Measurements from ENCODE around the gene TMC1.

The TMC1 gene

GRCh38 chr9:72598639-72599038 is 77.2 kb downstream of the TMC1 start:
- no peak for TF ChIP-seq GATA2 (IDR thresholded peaks at IDR 0.05; ENCODE audit: low read depth, low read length)
- TF ChIP-seq GATA3 (IDR thresholded peaks at IDR 0.05; ENCODE audit: low read depth, low read length): no peak

GRCh38 chr9:72599874-72600534 is 78.6 kb downstream of the TMC1 start:
- no peak for TF ChIP-seq GATA2 (IDR thresholded peaks at IDR 0.05; ENCODE audit: low read depth, low read length)
- no peak for TF ChIP-seq GATA3 (IDR thresholded peaks at IDR 0.05; ENCODE audit: low read depth, low read length)

- no peak for TF ChIP-seq GATA3 (IDR thresholded peaks at IDR 0.05; ENCODE audit: low read depth, low read length)
- no peak for TF ChIP-seq GATA2 (IDR thresholded peaks at IDR 0.05; ENCODE audit: low read depth, low read length)
Measured at GRCh38 chr9:72600671-72601070, 79.3 kb downstream of the TMC1 start.

GRCh38 chr9:72601615-72602014 is 80.2 kb downstream of the TMC1 start:
- TF ChIP-seq GATA2 (IDR thresholded peaks at IDR 0.05; ENCODE audit: low read depth, low read length): no peak
- TF ChIP-seq GATA3 (IDR thresholded peaks at IDR 0.05; ENCODE audit: low read depth, low read length): no peak

GRCh38 chr9:72612449-72612848 is 91.0 kb downstream of the TMC1 start:
- TF ChIP-seq GATA3 (IDR thresholded peaks at IDR 0.05; ENCODE audit: low read depth, low read length) (no peak), GATA2 (IDR thresholded peaks at IDR 0.05; ENCODE audit: low read depth, low read length) (no peak)

GRCh38 chr9:72614067-72614466 is 92.7 kb downstream of the TMC1 start:
- TF ChIP-seq GATA3 (IDR thresholded peaks at IDR 0.05; ENCODE audit: low read depth, low read length): no peak
- TF ChIP-seq GATA2 (IDR thresholded peaks at IDR 0.05; ENCODE audit: low read depth, low read length): no peak

- TF ChIP-seq GATA3 (IDR thresholded peaks at IDR 0.05; ENCODE audit: low read depth, low read length) (no peak), GATA2 (IDR thresholded peaks at IDR 0.05; ENCODE audit: low read depth, low read length) (no peak)
Measured at GRCh38 chr9:72615931-72616330, 94.5 kb downstream of the TMC1 start.

GRCh38 chr9:72618811-72619210 is 97.4 kb downstream of the TMC1 start:
- TF ChIP-seq GATA2 (IDR thresholded peaks at IDR 0.05; ENCODE audit: low read depth, low read length): no peak
- no peak for TF ChIP-seq GATA3 (IDR thresholded peaks at IDR 0.05; ENCODE audit: low read depth, low read length)

- no peak for TF ChIP-seq GATA2 (IDR thresholded peaks at IDR 0.05; ENCODE audit: low read depth, low read length)
- TF ChIP-seq GATA3 (IDR thresholded peaks at IDR 0.05; ENCODE audit: low read depth, low read length): no peak
Measured at GRCh38 chr9:72622186-72622585, 100.8 kb downstream of the TMC1 start.

- TF ChIP-seq GATA3 (IDR thresholded peaks at IDR 0.05; ENCODE audit: low read depth, low read length) (no peak), GATA2 (IDR thresholded peaks at IDR 0.05; ENCODE audit: low read depth, low read length) (no peak)
Measured at GRCh38 chr9:72623156-72623555, 101.7 kb downstream of the TMC1 start.

GRCh38 chr9:72627147-72627546 is 105.7 kb downstream of the TMC1 start:
- no peak for TF ChIP-seq GATA3 (IDR thresholded peaks at IDR 0.05; ENCODE audit: low read depth, low read length)
- TF ChIP-seq GATA2 (IDR thresholded peaks at IDR 0.05; ENCODE audit: low read depth, low read length): no peak

- TF ChIP-seq GATA2 (IDR thresholded peaks at IDR 0.05; ENCODE audit: low read depth, low read length) (no peak), GATA3 (IDR thresholded peaks at IDR 0.05; ENCODE audit: low read depth, low read length) (no peak)
Measured at GRCh38 chr9:72627956-72628540, 106.6 kb downstream of the TMC1 start.

- TF ChIP-seq GATA3 (IDR thresholded peaks at IDR 0.05; ENCODE audit: low read depth, low read length): no peak
- no peak for TF ChIP-seq GATA2 (IDR thresholded peaks at IDR 0.05; ENCODE audit: low read depth, low read length)
Measured at GRCh38 chr9:72633966-72634365, 112.6 kb downstream of the TMC1 start.

- TF ChIP-seq GATA3 (IDR thresholded peaks at IDR 0.05; ENCODE audit: low read depth, low read length): no peak
- TF ChIP-seq GATA2 (IDR thresholded peaks at IDR 0.05; ENCODE audit: low read depth, low read length): no peak
Measured at GRCh38 chr9:72635197-72635596, 113.8 kb downstream of the TMC1 start.

- TF ChIP-seq GATA2 (IDR thresholded peaks at IDR 0.05; ENCODE audit: low read depth, low read length) (no peak), GATA3 (IDR thresholded peaks at IDR 0.05; ENCODE audit: low read depth, low read length) (no peak)
Measured at GRCh38 chr9:72636621-72637020, 115.2 kb downstream of the TMC1 start.

Data from SH-SY5Y (cell line).